ENCODE data around the gene DYRK1A.
"Not testable (repeated sequence)": the region's sequence is repeated elsewhere in the genome, so short reads cannot be mapped to it uniquely, and the experiment has no call there.

GRCh38 chr21:37549730-37550129, 183.2 kb downstream of the DYRK1A start:
- TF ChIP-seq CTCF (IDR thresholded peaks at IDR 0.05); POLR2A (IDR thresholded peaks at IDR 0.05; ENCODE audit: low read depth); EP300 (IDR thresholded peaks at IDR 0.05): not testable (repeated sequence)

All from esophagus muscularis mucosa (tissue), 4 donors.